ENCODE data around the gene PCK2.
A peak's percentile ranks its signal among the peaks of the same experiment; 100 is the strongest.

Gene PCK2

DNA sequence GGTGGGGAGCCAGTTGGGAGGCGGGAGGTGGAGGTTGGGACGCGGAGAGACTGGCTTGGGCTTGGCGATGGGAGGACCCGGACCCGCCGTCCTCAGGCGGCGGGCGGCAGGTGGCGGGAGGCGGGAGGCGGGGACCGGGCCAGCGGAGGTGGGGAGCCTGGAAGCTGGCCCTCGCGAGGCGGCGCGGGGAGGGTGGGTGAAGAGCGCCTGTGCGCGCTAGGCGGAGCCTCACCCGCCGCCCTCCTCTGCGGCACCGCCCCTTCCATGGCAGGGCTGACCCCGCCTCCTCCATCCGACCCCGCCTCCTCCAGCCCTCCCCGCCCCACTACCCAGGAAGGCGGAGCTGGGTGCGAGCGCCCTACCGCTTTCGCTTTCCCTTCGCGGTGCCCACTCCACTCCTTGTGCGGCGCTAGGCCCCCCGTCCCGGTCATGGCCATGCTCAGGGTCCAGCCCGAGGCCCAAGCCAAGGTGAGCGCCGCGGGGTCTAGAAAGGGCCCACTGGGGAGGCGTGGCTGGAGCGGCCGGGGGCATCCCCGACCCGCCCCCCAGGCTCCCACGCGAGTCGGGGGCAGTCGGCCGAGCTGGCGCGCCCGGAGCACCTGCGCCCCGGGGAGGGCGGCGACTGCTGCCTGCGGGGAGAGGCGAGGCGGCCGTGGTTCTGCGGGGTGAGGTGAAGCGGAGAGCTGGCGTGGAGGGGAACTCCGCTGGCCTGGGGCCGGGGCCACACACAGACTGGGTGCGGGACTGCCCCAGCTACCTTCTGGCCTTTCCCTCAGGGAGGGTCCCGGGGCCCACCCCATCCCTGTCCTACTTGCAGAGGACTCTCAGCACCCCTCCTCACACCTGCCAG is 41.9 kb downstream of the PCK2 start, which contains the start of gene PSME1:
PSME1 (plus strand) TSS at position 361 of the 850 bp plus-strand sequence; CDS start at position 430, 69 bp downstream.
- peak; percentile 92 to 97 (median 93) for DNase-seq (ENCODE audit: low read depth in 2 of 3, low spot score in 1 of 3)

DNA sequence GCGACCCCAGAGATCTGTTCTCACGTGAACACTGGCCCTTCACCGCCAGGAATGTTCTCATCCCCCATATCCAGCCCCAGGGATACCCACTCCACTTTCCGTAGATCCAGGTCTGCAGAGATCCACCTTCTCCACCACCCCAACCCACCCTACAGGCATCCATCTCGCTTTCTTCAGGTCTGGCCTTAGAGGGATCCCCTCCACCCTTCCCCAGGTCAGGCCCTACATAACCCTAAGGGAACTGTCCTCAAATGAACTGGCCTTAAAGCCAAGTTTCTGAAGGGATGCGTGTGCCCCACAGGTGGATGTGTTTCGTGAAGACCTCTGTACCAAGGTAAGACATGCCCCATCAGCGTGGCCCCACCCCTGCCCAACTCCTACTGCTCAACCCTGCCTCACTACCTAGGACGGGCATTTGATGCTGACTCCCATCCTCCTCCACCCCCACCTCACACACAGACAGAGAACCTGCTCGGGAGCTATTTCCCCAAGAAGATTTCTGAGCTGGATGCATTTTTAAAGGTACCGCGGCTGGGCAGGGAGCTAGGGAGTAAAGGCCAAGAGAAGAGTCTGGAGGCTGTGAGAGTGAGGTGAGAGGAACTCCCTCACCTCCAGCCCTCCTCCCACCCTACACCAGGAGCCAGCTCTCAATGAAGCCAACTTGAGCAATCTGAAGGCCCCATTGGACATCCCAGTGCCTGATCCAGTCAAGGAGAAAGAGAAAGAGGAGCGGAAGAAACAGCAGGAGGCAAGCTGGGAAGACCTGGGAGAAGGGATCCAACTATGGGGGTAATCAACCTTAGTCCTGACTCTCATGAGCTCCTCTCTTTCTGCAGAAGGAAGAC is 42.8 kb downstream of the PCK2 start:
- DNase-seq (ENCODE audit: low read depth in 2 of 3, low spot score in 1 of 3) = no peak

DNA sequence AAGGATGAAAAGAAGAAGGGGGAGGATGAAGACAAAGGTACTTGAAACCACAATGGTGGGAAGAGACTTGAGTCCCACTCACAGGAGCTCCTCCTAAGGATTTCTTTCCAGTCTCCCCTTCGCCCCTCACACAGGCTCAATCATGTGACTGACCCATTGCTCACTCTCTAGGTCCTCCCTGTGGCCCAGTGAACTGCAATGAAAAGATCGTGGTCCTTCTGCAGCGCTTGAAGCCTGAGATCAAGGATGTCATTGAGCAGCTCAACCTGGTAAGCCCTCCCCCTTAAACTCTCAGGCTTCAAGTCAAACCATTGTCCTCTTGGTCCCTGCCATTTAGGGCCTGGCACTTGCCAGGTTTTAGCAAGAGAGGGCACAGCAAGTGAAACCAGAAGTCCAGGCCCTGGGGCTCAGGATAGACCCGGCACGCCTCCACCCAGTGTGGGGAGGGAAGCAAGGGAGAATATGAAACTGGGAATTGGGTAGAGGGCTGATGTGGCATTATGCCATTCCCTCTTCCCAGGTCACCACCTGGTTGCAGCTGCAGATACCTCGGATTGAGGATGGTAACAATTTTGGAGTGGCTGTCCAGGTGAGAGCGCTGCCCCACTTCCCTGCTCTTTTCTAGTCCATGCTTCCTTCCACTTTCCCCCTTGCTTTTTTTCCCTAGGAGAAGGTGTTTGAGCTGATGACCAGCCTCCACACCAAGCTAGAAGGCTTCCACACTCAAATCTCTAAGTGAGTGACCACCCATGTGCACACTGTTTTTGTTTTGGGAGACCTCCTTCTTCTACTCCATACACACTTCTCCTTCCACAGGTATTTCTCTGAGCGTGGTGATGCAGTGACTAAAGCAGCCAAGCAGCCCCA is 43.7 kb downstream of the PCK2 start:
- DNase-seq (ENCODE audit: low read depth in 2 of 3, low spot score in 1 of 3) = no peak

DNA sequence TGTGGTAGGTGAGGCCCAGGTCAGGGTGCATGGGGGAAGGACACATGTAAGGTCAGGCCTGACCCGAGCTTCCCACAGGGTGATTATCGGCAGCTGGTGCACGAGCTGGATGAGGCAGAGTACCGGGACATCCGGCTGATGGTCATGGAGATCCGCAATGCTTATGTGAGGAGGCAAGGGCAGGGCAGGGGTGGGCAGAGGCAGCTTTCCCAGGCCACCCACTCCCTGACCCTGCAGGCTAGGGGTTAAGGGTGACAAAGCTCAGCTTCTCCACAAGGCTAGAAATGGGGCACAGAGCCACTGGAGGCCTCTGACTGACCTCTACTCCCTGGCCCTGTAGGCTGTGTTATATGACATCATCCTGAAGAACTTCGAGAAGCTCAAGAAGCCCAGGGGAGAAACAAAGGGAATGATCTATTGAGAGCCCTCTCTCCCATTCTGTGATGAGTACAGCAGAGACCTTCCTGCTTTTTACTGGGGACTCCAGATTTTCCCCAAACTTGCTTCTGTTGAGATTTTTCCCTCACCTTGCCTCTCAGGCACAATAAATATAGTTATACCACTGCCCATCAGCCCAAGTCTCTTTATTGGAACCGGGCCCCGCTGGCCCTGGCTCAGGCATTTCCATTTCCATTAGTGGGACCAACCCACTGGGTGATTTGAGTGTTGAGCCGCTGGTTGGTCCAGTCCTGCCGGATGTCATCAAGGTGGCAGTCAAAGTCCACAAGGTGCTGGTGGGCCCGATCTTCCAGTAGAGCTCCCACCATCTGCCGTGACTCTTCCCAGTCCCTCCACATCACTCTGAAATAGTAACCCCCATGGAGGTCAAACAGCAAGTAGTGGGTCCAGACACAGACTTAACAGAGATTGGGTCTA is 44.5 kb downstream of the PCK2 start:
- no peak for DNase-seq (ENCODE audit: low read depth in 2 of 3, low spot score in 1 of 3)

DNA sequence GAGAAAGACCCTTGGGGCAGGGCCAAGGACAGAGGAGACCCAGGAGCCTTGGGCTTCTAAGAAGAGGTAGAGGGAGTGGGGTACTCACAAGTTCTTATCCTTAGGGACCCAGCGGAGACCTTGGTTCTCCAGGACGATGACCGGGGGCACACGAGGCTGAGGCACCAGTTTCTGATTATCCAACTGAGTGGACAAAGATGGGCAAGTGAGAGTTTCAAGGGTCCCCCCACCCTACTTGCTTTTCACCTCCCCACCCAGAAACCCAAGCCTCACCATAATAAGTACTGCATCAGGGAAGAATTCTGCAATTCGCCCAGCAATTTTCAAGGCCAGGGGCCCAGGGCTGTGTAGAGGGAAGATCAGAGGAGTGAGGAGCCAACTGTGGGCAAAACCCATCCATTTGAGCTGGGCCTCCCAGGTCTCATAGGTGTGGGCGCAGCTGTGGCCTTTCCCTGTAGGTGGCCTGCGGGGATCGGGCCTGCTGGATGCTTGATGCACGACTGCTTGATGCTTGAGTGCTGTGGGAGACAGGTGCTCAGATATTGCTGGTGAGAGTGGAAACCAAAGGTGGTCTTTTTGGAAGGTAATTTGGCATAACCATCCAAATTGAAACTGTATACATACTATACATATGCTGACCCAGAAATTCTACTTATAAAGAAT is 45.3 kb downstream of the PCK2 start:
- no peak for DNase-seq (ENCODE audit: low read depth in 2 of 3, low spot score in 1 of 3)

DNA sequence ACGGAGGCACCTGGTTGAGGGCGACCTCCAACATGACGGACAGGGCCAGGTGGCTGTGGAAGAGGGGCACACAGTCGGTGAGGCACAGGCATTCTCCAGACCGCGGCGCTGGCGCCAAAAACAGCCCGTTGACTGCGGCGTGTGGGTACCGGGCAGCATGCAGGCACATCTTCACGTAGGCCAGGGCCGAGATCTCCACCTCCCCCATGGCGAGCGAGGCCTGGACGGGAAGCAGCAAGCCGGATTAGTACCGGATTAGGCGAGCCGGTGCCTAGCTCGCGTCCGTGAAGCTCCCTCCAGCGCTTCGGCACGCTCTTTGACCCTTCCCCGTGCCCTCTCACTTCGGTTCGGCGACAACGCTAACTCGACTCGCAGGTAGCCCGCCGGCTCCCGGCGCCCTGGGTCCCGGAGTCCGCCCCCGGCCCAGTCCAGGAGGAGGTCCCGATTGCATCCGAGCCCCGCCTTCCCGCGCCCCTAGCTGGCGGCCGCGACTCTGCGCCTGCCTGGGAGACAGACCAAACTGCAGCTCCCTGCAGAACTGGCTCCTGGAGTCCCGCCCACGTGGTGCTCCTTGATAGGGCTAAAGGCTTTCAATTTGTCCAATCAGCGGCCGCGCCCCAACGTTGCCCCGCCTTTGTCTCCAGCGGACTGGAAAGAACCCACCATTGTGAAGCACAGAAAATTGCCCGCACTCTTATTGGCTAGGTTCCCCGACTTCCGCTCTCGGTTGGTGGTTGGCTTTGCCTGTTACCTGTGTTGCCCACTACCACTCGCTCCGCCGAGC is 47.2 kb downstream of the PCK2 start, which contains the start of gene EMC9:
EMC9 (minus strand) TSS at position 495 of the 784 bp plus-strand sequence; CDS start at position 208, 287 bp downstream.
- peak; percentile 99 to 100 (median 100) for DNase-seq (ENCODE audit: low read depth in 2 of 3, low spot score in 1 of 3)

DNA sequence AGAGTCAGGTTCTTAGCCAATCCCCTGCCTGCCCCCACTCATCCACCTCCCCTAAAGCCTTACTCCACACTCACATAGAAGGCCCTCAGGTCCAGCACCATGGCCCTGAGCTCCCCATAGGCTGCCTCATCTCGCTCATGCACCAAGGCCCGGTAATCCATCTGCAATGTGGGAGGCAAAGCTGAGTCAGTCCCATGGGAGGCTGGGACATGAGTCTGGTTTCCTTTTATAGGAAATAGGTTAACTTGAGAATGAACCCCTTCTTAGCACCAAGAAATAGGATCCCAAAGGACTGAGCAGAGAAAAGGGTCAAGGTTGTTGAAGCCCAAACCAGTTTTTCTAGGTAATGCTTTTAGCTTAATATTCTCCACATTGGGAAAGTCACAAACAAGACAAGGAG is 49.4 kb downstream of the PCK2 start:
- no peak for DNase-seq (ENCODE audit: low read depth in 2 of 3, low spot score in 1 of 3)

DNA sequence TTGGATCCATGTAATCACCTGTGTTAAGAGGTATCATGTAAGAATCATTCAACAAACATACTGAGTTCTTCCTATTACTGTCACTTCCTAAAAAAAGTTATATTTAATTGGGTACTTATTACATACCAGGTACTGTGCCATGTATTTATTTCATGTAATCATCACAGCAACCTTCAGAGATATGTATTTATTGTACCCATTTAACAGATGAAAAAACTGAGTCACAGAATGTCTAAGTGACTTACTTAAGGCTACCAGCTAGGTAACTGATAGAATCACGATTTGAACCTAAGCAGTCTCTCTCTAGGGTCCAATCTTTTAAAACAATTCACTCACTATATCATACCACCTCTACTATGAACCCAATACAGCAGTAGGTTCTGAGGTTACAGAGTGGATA is 50.3 kb downstream of the PCK2 start:
- no peak for DNase-seq (ENCODE audit: low read depth in 2 of 3, low spot score in 1 of 3)

DNA sequence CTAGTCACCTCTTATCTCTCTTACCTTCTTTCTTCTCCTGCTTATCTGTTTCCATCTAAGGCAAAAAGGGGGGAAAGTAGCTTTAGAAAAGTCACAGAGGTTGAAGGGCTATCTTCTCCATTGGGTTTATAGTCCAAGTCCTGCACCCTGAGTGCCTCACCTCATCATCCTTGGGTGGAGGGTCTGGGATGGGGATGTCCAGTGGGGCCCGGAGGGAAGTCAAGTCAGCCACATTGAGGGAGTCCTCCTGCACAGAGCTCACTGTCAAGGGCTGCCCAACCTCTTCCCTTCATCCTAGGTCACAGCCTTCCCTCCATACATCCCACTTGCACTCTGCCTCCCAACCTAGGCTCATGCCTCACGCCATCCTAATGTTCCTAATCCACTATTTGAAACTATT is 51.1 kb downstream of the PCK2 start:
- DNase-seq (ENCODE audit: low read depth in 2 of 3, low spot score in 1 of 3) = no peak

DNA sequence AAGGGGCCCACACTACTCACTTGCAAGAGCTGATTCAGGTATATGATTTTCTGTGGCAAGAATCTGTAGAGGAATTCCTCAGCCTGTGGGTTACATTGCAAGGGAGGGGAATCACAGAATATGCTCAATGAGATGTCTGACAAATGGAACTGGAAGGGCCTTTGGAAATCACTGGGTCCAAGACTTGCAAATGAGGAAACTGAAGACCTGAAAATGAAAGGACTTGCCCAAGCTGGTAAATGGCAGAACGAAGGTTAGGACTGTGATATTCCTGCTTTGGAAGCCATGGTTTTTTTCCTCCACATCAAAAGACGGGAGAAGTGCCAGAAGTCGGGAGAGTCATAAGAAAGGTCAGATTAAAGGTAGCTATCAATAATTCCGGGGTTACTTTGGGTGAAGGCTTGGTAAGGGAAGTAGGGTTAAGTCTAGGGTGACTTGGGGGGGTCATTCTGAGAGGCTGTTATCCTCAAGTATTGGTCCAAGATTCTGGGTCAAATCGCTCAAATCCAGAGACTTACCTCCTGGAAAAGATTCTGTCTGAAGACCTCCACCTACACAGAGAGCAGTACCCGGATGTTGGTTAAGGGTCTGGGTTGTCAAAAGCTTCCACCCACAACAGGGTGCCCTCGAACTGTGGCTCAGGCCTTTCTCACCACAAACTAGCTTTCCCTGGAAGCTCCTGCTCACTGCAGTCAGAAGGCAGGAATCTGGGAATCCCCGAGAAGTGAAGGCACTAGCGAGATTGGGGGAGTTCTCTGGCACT is 51.8 kb downstream of the PCK2 start:
- no peak for DNase-seq (ENCODE audit: low read depth in 2 of 3, low spot score in 1 of 3)

DNA sequence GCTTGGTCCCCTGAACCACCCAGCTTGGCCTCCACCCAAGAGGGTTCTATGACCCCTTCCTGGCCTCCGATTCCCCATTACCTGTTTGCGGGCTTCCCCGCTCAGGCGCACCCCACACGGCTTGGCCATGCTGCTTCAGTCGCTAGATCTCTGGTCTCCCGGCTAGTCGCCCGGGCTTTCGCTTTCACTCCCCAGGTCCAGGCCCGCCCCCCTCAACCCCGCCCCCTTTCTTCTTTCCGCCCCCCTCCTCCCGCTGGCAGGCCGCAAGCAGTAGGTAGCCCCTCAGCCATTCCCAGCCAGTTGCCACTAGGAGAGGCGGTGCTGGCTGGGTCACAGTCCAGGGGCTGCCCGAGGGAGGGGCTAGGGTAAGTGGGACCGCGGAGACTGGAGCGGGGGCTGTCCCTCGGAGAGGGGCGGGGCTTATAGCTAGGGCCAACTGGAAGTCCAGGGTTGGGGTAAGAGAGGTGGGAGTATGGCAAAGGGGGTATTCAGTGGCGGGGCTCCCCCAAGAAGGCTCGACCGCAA is 52.4 kb downstream of the PCK2 start, which contains the start of gene PSME2:
PSME2 (minus strand) TSS at position 158 of the 525 bp plus-strand sequence; CDS start at position 129, 29 bp downstream.
- DNase-seq (ENCODE audit: low read depth in 2 of 3, low spot score in 1 of 3) = peak; percentile 85 to 92 (median 92)

DNA sequence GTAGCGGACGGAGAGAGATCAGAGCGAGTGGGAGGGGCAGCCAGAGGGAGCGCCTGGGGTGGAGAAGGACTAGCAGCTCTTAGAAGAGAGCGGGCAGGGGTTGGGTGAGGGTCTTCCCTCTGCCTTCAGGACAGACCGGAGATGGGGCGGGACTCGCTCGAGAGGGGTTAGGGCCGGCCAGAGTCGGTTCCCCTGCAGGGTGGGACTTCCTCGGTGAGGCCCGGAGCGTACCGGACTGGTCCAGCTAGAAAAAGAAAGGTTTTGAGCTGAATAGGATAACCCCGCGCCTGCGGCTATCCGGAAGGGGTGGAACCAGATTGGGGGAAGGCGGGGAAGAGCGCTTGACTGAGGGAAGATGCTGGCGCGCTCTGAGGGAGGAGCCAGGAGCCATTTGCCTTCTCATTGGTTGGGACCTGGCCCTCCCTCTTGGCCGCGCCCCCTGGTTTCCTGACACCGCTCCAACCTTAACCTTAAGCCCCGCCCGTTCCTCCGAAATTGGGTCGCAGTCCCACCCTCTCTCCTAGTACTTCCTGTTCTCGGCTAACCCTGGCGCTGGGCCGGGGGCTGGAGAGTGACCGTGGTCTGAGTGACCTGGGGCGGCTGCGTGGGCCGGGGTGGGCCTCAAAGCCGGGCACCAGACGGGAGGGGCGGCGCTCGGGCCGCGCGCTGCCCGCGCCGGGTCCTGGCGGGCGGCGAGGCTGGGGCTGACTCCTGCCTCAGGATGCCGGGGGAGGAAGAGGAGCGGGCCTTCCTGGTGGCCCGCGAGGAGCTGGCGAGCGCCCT is 53.1 kb downstream of the PCK2 start, which contains the start of gene RNF31:
RNF31 (plus strand) TSS at position 521 of the 783 bp plus-strand sequence; CDS start at position 722, 201 bp downstream.
- DNase-seq (ENCODE audit: low read depth in 2 of 3, low spot score in 1 of 3) = peak; percentile 96 to 98 (median 96)

DNA sequence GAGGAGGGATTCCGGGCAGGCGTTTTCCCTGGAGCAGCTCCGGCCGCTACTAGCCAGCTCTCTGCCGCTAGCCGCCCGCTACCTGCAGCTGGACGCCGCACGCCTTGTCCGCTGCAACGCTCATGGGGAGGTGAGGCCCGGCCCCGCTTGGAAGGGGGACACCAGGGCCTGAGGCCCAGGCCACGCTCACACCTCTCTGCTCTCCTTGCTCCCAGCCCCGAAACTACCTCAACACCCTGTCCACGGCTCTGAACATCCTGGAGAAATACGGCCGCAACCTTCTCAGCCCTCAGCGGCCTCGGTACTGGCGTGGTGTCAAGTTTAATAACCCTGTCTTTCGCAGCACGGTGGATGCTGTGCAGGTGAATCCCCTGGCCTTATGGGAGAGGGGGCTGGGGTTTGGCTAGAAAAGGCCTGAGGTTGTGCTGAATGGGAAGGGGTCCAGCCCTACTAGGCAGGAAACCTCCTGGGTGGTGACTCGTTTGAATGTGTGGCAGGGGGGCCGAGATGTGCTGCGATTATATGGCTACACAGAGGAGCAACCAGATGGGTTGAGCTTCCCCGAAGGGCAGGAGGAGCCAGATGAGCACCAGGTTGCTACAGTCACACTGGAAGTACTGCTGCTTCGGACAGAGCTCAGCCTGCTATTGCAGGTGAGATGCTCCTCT is 53.8 kb downstream of the PCK2 start:
- no peak for DNase-seq (ENCODE audit: low read depth in 2 of 3, low spot score in 1 of 3)

DNA sequence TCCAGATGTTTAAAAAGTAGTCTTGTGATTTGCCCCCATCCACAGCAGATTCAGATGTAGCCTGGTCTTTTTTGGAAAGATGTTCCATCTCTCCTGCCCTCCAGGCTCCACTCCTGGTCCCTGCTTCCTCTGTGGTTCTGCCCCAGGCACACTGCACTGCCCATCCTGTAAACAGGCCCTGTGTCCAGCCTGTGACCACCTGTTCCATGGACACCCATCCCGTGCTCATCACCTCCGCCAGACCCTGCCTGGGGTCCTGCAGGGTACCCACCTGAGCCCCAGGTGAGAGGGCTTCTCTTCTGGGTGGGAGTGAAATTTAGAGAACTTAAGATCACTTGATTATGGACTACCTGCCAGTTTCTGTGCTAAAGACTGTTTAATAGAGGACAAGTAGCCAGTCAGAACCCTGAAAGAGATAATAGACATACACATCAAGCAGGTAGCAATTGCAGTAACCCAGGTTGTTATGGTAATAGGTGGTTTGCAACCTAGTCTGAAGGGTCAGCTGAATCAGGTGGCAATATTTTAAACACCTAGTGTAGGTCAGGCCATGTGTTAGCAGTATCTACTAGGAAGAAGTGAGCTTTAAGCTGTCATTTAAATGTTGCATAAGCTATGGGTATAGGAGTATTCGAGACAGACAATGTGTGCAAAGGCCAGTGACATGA is 55.3 kb downstream of the PCK2 start:
- DNase-seq (ENCODE audit: low read depth in 2 of 3, low spot score in 1 of 3) = no peak

DNA sequence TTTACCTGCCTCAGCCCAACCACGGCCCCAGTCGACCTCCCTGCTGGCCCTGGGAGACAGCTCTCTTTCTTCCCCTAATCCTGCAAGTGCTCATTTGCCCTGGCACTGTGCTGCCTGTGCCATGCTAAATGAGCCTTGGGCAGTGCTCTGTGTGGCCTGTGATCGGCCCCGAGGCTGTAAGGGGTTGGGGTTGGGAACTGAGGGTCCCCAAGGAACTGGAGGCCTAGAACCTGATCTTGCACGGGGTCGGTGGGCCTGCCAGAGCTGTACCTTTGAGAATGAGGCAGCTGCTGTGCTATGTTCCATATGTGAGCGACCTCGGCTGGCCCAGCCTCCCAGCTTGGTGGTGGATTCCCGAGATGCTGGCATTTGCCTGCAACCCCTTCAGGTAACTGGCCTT is 56.0 kb downstream of the PCK2 start:
- no peak for DNase-seq (ENCODE audit: low read depth in 2 of 3, low spot score in 1 of 3)

Data from stimulated activated CD4-positive, alpha-beta T cell treated with anti-CD3 and anti-CD28 coated beads, Interleukin-12 subunit alpha, Interleukin-12 subunit beta, amount 100 ng/mL, for 48 hours (primary cell).